Stimulated activated CD4-positive, alpha-beta T cell treated with anti-CD3 and anti-CD28 coated beads, TNF-alpha, amount 100 ng/mL, for 1 hour (primary cell): ENCODE results near the gene SH3BP1.
A peak's percentile ranks its signal among the peaks of the same experiment; 100 is the strongest.
"Not testable (repeated sequence)": the region's sequence is repeated elsewhere in the genome, so short reads cannot be mapped to it uniquely, and the experiment has no call there.

ENCODE experiments used
- DNase-seq, 3 donors: peaks; one replicate each; pipeline ENCODE4 v3.0.0-alpha.2; 2020; ENCODE audit warnings: low read depth in 3 of 3, low spot score in 1 of 3

SH3BP1 gene

GRCh38 chr22:37633089-37633624 is 6.3 kb upstream of the SH3BP1 start:
- DNase-seq, result no peak

GRCh38 chr22:37633625-37634416 is 5.6 kb upstream of the SH3BP1 start:
- no peak for DNase-seq

GRCh38 chr22:37634417-37634924 is 5.0 kb upstream of the SH3BP1 start:
- no peak for DNase-seq

GRCh38 chr22:37635157-37635556 is 4.3 kb upstream of the SH3BP1 start:
- DNase-seq, result no peak

GRCh38 chr22:37636186-37636948 is 3.1 kb upstream of the SH3BP1 start:
- DNase-seq, result no peak

- DNase-seq, result no peak
Measured at GRCh38 chr22:37636949-37637273, 2.6 kb upstream of the SH3BP1 start.

GRCh38 chr22:37638391-37639069 is 939 bp upstream of the SH3BP1 start:
- DNase-seq, result no peak

GRCh38 chr22:37639771-37640590 is 512 bp downstream of the SH3BP1 start:
- no peak for DNase-seq

- DNase-seq, result no peak
Measured at GRCh38 chr22:37640591-37641560, 1.4 kb downstream of the SH3BP1 start.

GRCh38 chr22:37641561-37641949 is 2.1 kb downstream of the SH3BP1 start:
- no peak for DNase-seq

GRCh38 chr22:37643225-37643847 is 3.9 kb downstream of the SH3BP1 start:
- peak; percentile 50 to 94 (median 69) for DNase-seq

- no peak for DNase-seq
Measured at GRCh38 chr22:37647317-37647716, 7.8 kb downstream of the SH3BP1 start.

GRCh38 chr22:37647928-37648327 is 8.5 kb downstream of the SH3BP1 start:
- DNase-seq, result no peak

GRCh38 chr22:37650463-37651136 is 11.1 kb downstream of the SH3BP1 start:
- no peak for DNase-seq

GRCh38 chr22:37654563-37655251 is 15.2 kb downstream of the SH3BP1 start:
- DNase-seq, result no peak

GRCh38 chr22:37655252-37655563 is 15.7 kb downstream of the SH3BP1 start:
- DNase-seq, result no peak

GRCh38 chr22:37656583-37656982 is 17.1 kb downstream of the SH3BP1 start:
- not testable (repeated sequence) for DNase-seq

- DNase-seq, result no peak
Measured at GRCh38 chr22:37657590-37658132, 18.2 kb downstream of the SH3BP1 start.
